Spinal cord (tissue), 10 donors: Measurements from ENCODE around the gene KAT6B. TPM values are rescaled to one million over a fixed set of nuclear protein-coding genes. Genes with fewer than 3 reads are reported as not detected.

Experiments
- DNase-seq, 6 donors: peaks; one replicate each; pipeline versions ENCODE4 v3.0.0 to v3.0.0-alpha.2; 2013 to 2015; ENCODE audit warnings: low spot score in 6 of 6, low read depth in 4 of 6
- H3K27ac ChIP-seq: one replicate; pipeline ENCODE4 v1.5.1; 2013; ENCODE audit warnings: low read depth, low read length, control low read depth
- H3K27me3 ChIP-seq: one replicate; pipeline ENCODE4 v1.6.1; 2013; ENCODE audit warnings: low read length; ENCODE audit not compliant: control insufficient read depth, insufficient read depth
- H3K36me3 ChIP-seq: one replicate; pipeline ENCODE4 v1.6.1; 2013; ENCODE audit warnings: low read length; ENCODE audit not compliant: control insufficient read depth, insufficient read depth
- H3K4me1 ChIP-seq: one replicate; pipeline ENCODE4 v1.6.1; 2013; ENCODE audit warnings: low read length; ENCODE audit not compliant: control insufficient read depth, insufficient read depth
- H3K4me3 ChIP-seq: one replicate; pipeline ENCODE4 v1.5.1; 2013; ENCODE audit warnings: low read depth, low read length, control low read depth
- H3K9me3 ChIP-seq: one replicate; pipeline ENCODE4 v1.6.1; 2013; ENCODE audit warnings: low read length; ENCODE audit not compliant: control insufficient read depth, insufficient read depth
- WGBS: methylation state at CpG from one replicate; pipeline ENCODE4 v1.1.5; 2013; ENCODE audit warnings: missing lambda C conversion rate; ENCODE audit not compliant: insufficient coverage; 5-methylcytosine and 5-hydroxymethylcytosine counted together
- polyA plus RNA-seq, 2 donors: library from polyadenylated mRNA; unstranded; fragments of 120-200 nt; gene quantifications; one replicate each; pipeline ENCODE4 v1.2.1, GENCODE V29; 2013; ENCODE audit not compliant: insufficient read length in 2 of 2
- total RNA-seq, 2 donors: library from RNA; depleted of rRNA in 1 of 2; stranded (reverse); fragments of 120-200 nt in 1 of 2; fragments of >200 nt in 1 of 2; gene quantifications; one replicate each; pipeline versions ENCODE4 v1.2.3 to v1.2.4, GENCODE V29; 2013 to 2014
- donor health status: healthy.

The KAT6B gene
- total and polyA plus RNA-seq, 4 donors, result 30.6 to 93.6 (median 37.5) TPM

GRCh38 chr10:74967911-74968666, 141.7 kb downstream of the KAT6B start:
- no peaks in the 10 kb centered on the region for H3K36me3 ChIP-seq
- H3K27me3 ChIP-seq, result no peaks in the 10 kb centered on the region
- no peaks in the 10 kb centered on the region for H3K4me1 ChIP-seq
- DNase-seq, result peak in 2 of 6 donors; percentile 42 to 54
- WGBS, result no CpG with 5 or more reads among the region's 5 CpGs
- H3K4me3 ChIP-seq, result no peak overlapping the region
- no peak overlapping the region for H3K27ac ChIP-seq
- H3K9me3 ChIP-seq, result no peaks in the 10 kb centered on the region

- Histone ChIP-seq H3K9me3 (no peaks in the 10 kb centered on the region), H3K27ac (no peak overlapping the region), H3K36me3 (no peaks in the 10 kb centered on the region), H3K4me3 (no peak overlapping the region), H3K27me3 (no peaks in the 10 kb centered on the region), H3K4me1 (no peaks in the 10 kb centered on the region)
- WGBS, result 83% methylated on average over 1 of the region's 4 CpGs
- peak in 1 of 6 donors; percentile 36 for DNase-seq
These were observed 142.3 kb downstream of the KAT6B start for GRCh38 chr10:74968667-74969061.

GRCh38 chr10:74969093-74969492, 142.7 kb downstream of the KAT6B start:
- 71% methylated on average over 1 of the region's 2 CpGs for WGBS
- no peak for DNase-seq
- H3K36me3 ChIP-seq, result no peaks in the 10 kb centered on the region
- no peaks in the 10 kb centered on the region for H3K4me1 ChIP-seq
- no peaks in the 10 kb centered on the region for H3K27me3 ChIP-seq
- no peak overlapping the region for H3K4me3 ChIP-seq
- H3K27ac ChIP-seq, result no peak overlapping the region
- H3K9me3 ChIP-seq, result no peaks in the 10 kb centered on the region

GRCh38 chr10:74969530-74969929, 143.1 kb downstream of the KAT6B start:
- H3K27ac ChIP-seq, result no peak overlapping the region
- WGBS, result no CpG with 5 or more reads among the region's 4 CpGs
- no peak for DNase-seq
- no peaks in the 10 kb centered on the region for H3K4me1 ChIP-seq
- no peaks in the 10 kb centered on the region for H3K9me3 ChIP-seq
- no peaks in the 10 kb centered on the region for H3K27me3 ChIP-seq
- no peaks in the 10 kb centered on the region for H3K36me3 ChIP-seq
- no peak overlapping the region for H3K4me3 ChIP-seq

GRCh38 chr10:74973741-74974392, 147.5 kb downstream of the KAT6B start:
- peaks cover 8% of the 10 kb centered on the region for H3K36me3 ChIP-seq
- no peaks in the 10 kb centered on the region for H3K4me1 ChIP-seq
- no peak overlapping the region for H3K27ac ChIP-seq
- H3K4me3 ChIP-seq, result no peak overlapping the region
- no peaks in the 10 kb centered on the region for H3K9me3 ChIP-seq
- 69% methylated on average over 1 of the region's 2 CpGs for WGBS
- peak in 1 of 6 donors; percentile 66 for DNase-seq
- H3K27me3 ChIP-seq, result no peaks in the 10 kb centered on the region

- H3K4me1 ChIP-seq, result no peaks in the 10 kb centered on the region
These were observed 149.4 kb downstream of the KAT6B start for GRCh38 chr10:74975758-74976157.

GRCh38 chr10:74976565-74976964, 150.2 kb downstream of the KAT6B start:
- H3K27me3 ChIP-seq, result no peaks in the 10 kb centered on the region
- 100% methylated on average over 3 of the region's 6 CpGs for WGBS
- no peaks in the 10 kb centered on the region for H3K9me3 ChIP-seq
- peaks cover 12% of the 10 kb centered on the region for H3K36me3 ChIP-seq
- H3K4me3 ChIP-seq, result no peak overlapping the region
- H3K27ac ChIP-seq, result no peak overlapping the region
- H3K4me1 ChIP-seq, result no peaks in the 10 kb centered on the region
- DNase-seq, result no peak

More at GRCh38 chr10:74975758-74976157, 149.4 kb downstream of the KAT6B start:
- Histone ChIP-seq H3K4me3 (no peak overlapping the region), H3K9me3 (no peaks in the 10 kb centered on the region), H3K27me3 (no peaks in the 10 kb centered on the region), H3K36me3 (peaks cover 8% of the 10 kb centered on the region), H3K27ac (no peak overlapping the region)
- no peak for DNase-seq
- WGBS, result 94% methylated on average over 4 of the region's 9 CpGs

GRCh38 chr10:74977072-74977471, 150.7 kb downstream of the KAT6B start:
- Histone ChIP-seq H3K36me3 (peaks cover 12% of the 10 kb centered on the region), H3K27me3 (no peaks in the 10 kb centered on the region), H3K4me3 (no peak overlapping the region), H3K9me3 (no peaks in the 10 kb centered on the region), H3K27ac (no peak overlapping the region), H3K4me1 (no peaks in the 10 kb centered on the region)
- no peak for DNase-seq
- WGBS, result no CpG with 5 or more reads among the region's 2 CpGs

- no peaks in the 10 kb centered on the region for H3K9me3 ChIP-seq
- 100% methylated on average over 2 of the region's 8 CpGs for WGBS
- DNase-seq, result no peak
- H3K36me3 ChIP-seq, result peaks cover 12% of the 10 kb centered on the region
- no peaks in the 10 kb centered on the region for H3K4me1 ChIP-seq
- H3K27me3 ChIP-seq, result no peaks in the 10 kb centered on the region
- no peak overlapping the region for H3K4me3 ChIP-seq
- H3K27ac ChIP-seq, result no peak overlapping the region
These were observed 151.8 kb downstream of the KAT6B start for GRCh38 chr10:74977913-74978847.
